PC-3 (cell line): ENCODE data around the gene SMARCD2.

Experiments used
- CTCF ChIP-seq: fragments of 300-600 bp; sonication (generic); conservative IDR thresholded peaks from 2 replicates; pipeline ENCODE4 v1.5.1; 2017; ENCODE audit warnings: antibody characterized with exemption, low read depth, mild to moderate bottlenecking, low read length
- EZH2 ChIP-seq: fragments of 300-600 bp; sonication (generic); IDR thresholded peaks from one replicate; pipeline ENCODE4 v1.6.1; 2017; ENCODE audit warnings: antibody characterized with exemption, mild to moderate bottlenecking, low read length; ENCODE audit not compliant: unreplicated experiment
- EZH2phosphoT487 ChIP-seq: fragments of 300-600 bp; sonication (generic); IDR thresholded peaks from 2 replicates; pipeline ENCODE4 v1.6.1; 2018; ENCODE audit warnings: mild to moderate bottlenecking, antibody characterized with exemption, low read length, borderline replicate concordance

GRCh38 chr17:63822537-63822936, 19.9 kb downstream of the SMARCD2 start:
- TF ChIP-seq CTCF, result no peak
- TF ChIP-seq EZH2, result no peak
- TF ChIP-seq EZH2phosphoT487, result no peak
